RKO (cell line): ENCODE data around the gene RNF224.

ENCODE experiments used
- DNase-seq: peaks from one replicate; pipeline ENCODE4 v3.0.0-alpha.2; 2016; ENCODE audit warnings: low spot score

The RNF224 gene

DNA sequence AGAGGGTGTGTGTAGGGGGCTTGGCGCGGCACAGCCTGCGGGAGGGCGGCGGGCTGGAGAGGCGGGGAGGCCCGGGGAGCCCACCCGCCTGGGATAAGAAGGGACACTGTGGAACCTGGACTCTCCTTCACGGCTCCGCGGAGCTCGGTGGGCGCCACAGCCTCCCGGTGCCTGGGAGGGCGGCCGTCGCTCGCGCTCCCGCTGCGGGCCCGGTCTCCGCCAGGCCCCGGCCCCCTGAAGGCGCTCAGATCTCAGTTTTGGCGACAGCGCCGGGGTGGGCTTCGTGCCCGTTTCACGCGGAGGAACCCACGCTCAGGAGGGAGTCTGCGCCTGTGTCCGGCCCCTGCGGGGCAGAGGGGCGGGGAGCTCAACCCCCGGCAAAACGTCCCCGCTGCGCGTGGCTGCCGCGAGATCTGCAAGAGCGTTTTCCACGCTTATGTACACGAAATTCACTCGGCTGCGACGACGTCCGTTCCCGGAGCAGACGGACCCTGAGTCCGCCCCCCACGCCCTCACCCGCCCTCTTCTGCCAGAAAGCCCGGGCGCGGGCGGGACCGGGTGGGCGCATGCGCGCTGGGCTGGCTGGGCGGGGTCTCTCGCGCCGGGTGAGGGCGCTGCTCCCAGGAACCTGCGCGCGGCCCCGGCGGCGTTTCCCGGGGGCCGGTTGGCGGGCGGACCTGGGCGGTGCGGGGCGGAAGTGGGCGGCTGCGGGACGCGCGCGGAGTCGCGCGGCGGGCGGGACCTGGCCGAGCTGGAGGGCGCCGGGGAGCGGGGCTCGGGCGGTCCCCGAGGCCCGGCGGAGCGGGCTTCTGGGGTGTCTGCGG is 27.5 kb downstream of the RNF224 start, which contains the start of gene NELFB:
NELFB (plus strand) TSS at position 704 of the 824 bp plus-strand sequence.
- DNase-seq: peak; percentile 92

DNA sequence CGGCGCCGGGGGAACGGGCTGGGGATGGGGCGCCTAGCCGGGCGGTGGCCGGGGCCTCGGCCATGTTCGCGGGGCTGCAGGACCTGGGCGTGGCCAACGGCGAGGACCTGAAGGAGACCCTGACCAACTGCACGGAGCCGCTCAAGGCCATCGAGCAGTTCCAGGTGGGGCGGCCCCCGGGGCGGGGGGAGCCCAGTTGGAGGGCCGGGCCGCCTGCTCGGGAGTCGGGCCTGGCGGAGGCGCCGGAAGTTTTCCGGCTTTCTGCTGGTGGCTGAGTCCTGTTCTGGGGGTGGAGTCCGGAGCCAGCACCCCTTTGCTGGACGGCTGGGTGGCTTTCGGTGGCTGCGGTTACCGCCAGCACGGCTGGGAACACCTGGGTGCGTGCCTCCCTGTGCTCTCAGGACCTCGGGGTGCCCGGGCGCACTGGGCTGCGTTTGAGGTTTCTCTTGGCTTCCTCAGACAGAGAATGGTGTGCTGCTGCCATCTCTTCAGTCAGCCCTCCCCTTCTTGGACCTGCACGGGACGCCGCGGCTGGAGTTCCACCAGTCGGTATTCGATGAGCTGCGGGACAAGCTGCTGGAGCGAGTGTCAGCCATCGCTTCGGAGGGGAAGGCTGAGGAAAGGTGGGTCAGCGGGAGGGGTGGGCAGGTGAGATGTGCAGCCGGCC is 28.3 kb downstream of the RNF224 start:
- DNase-seq: peak; percentile 76

DNA sequence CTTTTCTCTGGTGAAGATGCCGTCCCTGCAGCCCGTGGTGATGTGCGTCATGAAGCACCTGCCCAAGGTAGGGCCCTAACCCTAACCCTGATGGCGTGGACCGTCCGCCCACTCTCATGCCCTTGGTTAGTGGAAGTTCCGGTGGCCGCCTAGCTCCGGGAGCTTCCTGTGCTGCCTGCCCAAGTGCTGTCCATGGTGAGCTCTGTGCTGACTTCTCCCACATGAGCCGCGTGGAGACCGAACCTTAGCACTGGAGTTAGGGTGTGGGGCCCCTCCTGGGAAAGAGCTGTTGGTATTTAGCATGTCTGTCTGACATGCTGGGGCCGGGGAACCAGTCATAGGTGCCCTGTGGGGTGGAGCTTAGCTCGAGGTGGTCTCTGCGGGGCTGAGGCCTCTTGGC is 29.1 kb downstream of the RNF224 start:
- no peak for DNase-seq

DNA sequence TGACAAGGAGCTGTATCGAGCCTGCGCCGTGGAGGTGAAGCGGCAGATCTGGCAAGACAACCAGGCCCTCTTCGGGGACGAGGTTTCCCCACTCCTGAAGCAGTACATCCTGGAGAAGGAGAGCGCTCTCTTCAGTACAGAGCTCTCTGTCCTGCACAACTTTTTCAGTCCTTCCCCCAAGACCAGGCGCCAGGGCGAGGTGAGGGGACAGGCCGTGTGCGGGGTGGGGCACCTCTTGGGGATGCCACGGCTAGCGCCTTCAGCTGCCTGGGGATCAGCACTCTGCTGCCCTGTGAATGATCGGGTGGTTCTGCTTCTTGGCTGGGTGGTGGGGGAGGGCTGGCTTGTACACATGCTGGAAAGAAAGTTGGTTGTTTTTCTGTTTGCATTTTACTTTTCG is 29.6 kb downstream of the RNF224 start:
- no peak for DNase-seq

DNA sequence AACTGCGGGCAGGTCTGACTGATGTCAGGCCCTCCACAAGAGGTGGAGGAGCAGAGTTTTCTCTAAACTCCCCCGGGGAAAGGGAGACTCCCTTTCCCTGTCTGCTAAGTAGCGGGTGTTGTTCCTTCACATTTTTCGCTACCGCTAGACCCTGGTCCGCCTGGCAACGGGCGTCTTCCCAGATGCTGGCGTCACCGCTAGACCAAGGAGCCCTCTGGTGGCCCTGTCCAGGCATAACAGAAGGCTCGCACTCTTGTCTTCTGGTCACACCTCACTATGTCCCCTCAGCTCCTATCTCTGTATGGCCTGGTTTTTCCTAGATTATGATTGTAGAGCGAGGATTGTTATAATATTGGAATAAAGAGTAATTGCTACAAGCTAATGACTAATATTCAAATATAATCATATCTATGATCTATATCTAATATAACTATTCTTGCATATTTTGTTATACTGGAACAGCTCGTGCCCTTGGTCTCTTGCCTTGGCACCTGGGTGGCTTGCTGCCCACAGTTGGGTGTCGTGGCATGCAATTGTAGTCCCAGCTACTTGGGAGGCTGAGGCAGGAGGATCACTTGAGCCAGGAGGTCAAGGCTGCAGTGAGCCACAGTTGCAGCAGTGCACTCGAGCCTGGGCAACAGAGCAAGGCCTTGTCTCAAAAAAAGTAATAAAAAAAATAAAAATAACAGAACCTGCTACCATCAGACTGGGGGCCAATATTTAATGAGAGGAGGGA is 35.0 kb downstream of the RNF224 start:
- peak; percentile 67 for DNase-seq

DNA sequence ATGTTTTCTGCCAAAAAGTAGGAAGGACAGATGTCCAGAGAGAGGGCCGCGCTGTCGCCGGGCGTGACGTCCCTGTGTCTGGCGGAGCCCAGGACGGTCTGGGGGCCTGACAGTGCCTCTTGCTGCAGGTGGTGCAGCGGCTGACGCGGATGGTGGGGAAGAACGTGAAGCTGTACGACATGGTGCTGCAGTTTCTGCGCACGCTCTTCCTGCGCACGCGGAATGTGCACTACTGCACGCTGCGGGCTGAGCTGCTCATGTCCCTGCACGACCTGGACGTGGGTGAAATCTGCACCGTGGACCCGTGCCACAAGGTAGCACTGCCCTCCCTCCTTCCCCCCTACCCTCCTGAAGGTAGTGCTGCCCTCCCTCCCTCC is 35.6 kb downstream of the RNF224 start:
- DNase-seq: no peak

DNA sequence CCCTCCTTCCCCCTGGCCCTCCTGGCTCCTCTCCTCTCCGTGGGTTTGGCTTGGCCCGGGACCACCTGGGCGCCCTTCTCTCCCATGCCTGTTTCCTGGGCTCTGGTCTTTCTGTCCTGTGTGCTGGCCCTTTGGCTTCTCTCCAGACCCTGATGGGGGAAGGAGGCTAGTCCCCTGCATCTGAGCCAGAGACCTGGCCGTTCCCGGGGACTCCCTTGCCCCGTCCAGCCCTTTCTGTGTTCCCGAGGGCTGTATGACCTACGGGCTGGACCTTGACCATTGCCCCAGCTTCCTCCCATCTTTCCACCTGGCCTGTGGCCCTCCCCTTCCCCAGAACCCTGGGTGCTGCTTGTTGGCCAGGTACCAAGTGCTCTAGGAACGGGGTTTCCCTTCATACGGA is 36.2 kb downstream of the RNF224 start:
- no peak for DNase-seq

DNA sequence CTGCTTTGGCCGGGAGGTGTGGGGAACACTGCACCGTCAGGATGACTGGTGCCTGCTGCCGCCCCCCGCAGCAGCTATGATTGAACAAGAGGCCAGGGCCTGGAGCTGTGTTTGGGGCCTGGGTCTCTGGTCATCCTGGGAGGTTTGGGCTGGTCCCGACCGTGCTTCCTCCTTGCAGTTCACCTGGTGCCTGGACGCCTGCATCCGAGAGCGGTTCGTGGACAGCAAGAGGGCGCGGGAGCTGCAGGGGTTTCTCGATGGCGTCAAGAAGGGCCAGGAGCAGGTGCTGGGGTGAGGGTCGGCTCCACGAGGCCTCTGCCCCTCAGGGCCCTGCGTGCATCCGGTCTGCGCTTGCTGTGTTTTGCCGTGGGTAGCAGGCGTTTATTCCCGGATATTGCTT is 36.8 kb downstream of the RNF224 start:
- no peak for DNase-seq

DNA sequence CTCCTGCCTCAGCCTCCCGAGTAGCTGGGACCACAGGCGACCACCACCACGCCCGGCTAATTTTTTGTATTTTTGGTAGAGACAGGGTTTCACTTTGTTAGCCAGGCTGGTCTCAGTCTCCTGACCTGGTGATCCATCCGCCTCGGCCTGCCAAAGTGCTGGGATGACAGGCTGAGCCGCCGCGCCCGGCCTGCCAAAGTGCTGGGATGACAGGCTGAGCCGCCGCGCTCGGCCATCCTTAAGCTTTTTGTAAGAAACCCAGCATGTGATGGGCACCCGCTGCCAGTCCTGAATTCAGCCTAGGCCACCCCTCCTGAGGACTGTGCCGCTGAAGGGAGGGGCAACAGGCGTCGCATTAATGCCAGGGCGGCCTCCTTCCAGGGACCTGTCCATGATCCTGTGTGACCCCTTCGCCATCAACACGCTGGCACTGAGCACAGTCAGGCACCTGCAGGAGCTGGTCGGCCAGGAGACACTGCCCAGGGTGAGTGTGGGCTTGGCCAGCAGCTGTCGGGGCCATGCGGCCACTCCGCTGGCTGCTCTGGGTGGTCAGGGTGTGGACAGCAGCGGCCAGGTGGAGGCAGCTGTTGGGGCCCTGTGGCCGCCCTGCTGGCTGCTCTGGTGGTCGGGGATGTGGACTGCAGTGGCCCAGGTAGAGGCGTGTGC is 38.3 kb downstream of the RNF224 start:
- no peak for DNase-seq

DNA sequence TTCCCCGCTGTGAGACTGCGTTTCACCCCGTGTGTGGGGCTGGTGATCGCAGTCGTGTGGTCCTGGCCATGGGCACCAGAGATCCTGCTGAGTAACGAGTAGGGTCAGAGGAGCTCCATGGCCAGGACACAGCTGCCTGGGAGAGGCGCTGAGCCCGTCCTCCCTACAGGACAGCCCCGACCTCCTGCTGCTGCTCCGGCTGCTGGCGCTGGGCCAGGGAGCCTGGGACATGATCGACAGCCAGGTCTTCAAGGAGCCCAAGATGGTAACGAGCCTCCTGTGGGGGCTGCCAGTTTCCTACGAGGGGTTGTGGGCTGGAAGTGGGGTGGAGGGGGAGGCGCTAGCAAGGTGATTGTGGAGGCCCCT is 38.8 kb downstream of the RNF224 start:
- DNase-seq: no peak

DNA sequence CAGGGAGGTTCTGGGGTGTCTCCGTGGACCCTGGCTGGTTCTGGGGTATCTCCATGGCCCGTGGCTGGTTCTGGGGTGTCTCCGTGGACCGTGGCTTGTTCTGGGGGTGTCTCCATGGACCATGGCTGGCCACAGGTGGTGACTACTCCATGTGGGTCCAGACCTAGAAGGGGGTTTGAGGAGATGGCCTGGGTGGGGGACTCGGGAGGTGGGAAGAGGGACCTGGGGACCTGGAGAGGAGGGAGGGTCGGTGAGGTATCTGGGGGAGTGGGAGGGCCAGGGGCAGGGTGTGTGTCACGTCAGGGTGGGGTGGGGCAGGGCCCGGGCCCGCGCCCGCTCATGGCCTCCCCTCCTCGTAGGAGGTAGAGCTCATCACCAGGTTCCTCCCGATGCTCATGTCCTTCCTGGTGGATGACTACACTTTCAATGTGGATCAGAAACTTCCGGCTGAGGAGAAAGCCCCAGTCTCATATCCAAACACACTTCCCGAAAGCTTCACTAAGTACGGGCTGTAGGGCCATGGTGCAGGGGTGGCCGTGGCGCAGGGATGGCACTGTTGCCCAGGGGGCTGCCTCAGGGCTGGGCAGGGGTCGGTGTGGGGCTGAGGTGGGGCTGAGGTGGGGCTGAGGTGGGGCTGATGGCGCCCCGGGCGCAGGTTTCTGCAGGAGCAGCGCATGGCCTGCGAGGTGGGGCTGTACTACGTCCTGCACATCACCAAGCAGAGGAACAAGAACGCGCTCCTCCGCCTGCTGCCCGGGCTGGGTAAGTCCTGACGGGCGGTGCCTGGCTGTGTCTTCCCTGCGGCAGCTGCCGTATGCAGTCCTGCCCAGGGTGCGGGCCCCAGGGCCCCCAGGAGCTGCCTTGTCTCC is 39.5 kb downstream of the RNF224 start:
- DNase-seq: no peak

DNA sequence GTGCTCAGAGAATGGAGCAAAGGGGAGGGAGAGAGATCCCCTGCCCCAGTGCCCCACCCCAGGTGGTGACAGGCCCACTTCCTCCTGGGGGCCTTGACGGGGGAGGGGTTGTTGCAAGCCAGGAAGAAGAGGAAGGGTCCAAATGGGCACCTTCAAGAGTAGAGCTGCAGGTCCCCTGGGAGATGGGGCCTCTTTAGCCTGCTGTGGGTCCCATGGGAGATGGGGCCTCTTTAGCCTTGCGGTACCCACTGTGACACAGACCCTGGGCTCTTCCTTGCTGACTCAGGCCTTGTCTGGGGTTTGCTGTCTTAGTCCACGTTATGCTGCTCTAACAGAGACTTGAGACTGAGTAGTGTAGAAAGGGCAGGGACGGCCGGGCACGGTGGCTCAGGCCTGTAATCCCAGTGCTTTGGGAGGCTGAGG is 40.6 kb downstream of the RNF224 start:
- no peak for DNase-seq

DNA sequence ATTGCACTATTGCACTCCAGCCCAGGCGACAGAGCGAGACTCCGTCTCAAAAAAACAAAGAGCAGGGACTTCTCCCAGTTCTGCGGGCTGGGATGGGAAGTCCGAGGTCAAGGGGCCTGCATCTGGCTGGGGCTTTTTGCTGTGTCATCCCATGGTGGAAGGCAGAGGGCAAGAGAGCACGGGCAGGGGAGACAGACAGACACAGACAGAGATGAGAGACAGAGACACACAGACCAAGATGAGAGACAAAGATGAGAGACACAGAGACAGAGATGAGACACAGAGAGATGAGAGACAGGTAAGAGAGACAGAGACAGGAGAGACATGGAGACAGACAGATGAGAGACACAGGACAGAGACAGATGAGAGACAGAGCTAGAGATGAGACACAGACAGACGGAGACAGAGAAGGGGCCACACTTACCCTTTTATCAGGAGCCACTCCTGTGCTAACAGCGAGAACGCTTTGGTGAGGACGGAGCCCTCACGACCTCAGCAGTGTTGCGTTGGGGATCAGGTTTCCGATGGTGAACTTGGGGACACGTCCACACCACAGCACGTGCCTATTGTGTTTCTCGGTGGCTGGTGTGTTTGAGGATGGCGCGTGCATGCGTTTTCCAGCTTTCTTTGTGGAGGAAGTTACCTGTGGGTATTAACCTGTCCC is 41.4 kb downstream of the RNF224 start:
- no peak for DNase-seq

DNA sequence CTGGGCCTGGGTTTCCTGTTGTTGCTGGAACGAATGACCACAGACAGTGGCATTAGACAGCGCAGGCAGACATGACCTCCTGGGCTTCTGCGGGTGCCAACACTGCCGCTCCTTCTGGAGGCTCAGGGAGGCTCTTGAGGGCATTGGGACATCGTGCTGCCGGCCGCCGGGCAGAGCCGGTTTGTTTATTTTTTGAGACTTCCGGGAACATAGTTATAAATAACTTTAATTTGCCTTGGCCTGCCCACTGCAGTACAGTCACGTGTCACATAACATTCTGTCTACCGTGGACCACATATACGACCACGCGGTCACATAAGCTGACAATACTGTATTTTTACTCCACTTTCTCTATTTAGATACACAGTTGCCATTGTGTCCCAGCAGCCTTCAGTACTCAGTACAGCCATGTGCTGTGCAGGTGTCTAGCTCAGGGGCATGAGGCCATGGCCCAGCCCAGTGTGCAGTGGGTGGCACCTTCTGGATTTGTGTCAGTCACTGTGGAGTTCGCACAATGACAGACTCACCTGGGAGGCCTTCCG is 42.0 kb downstream of the RNF224 start:
- no peak for DNase-seq

DNA sequence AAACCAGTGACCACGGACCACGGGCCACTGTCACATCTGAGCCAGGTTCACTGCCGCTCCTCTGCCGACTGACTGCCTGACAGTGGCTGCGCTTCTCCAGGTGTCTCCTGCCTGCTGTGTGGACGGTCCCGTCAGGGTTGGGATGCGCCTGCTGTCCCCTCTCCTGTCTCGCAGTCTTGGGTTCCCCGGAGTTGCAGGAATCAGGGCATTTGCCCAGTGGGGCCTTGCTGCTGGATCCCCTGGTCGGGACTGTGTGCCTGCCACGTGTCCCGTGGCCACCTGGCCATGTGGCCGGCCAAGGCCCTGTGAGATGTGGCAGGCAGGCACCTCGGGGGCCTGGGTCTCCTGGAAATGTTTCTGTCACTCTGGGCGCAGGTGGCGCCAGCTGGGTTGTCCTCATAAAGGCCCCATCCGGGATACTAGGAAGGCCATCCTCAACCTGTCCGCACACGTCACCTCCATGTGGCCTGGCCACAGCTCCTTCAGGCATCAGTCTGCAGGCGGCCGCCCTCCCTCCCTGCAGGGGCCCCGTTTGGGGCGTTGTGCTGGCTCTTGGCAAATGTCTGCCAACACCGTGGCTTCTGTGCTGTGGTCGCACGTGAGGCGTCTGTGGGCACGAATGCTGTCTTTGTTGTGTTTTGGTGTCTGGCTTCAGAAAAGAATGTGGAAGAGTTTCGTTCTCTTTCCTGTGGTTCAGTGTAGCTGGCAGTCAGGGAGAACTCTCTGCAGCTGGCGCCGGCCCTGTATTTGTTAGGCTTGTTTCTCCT is 43.8 kb downstream of the RNF224 start:
- no peak for DNase-seq

DNA sequence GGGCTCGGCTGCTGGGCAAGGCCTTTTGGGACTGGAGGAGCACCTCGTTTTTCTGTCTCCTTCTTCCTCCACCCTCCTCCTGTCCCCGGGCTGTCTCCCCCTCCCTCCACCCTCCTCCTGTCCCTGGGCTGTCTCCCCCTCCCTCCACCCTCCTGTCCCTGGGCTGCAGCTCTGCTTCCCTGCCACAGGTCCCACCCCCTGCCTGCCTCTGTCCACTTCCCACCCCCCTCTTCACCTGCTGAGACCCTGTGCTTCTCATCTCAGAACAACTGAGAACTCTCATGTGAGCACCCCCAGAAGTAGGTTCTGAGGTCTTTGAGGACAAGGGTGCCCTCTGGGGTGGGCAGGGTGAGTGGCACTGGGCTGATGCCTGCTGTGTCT is 44.4 kb downstream of the RNF224 start:
- DNase-seq: no peak

DNA sequence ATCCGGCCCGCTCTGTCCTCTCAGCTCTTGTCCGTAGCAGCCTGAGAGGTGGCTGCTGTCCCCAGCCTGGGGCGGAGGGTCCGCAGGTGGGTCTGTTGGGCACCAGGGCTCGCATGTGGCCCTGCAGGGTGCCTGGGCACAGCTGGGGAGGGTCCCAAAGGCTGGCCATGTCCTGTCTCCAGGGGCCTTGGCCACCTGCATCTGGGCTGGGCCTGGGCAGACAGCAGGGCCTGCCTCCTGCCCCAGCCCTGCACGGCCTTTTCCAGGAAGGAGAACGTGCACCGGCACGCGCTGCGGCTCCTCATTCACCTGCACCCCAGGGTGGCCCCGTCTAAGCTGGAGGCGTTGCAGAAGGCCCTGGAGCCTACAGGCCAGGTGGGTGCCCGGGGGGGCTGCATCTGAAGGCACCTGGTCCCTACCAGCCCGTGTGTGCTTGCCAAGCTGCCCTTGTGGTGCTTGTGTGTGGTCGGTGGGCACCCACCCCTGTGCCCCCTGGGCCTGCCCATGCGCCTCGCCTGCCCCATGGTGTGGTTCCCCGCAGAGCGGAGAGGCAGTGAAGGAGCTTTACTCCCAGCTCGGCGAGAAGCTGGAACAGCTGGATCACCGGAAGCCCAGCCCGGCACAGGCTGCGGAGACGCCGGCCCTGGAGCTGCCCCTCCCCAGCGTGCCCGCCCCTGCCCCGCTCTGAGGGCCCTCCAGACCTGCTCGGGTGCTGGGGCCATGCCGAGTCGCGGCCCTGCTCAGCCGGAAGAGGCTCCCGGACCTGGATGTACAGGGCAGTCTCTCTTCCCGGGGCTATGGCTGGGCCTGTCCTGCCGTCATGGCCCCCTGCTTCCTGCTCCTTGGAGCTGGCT is 45.2 kb downstream of the RNF224 start:
- DNase-seq: no peak

DNA sequence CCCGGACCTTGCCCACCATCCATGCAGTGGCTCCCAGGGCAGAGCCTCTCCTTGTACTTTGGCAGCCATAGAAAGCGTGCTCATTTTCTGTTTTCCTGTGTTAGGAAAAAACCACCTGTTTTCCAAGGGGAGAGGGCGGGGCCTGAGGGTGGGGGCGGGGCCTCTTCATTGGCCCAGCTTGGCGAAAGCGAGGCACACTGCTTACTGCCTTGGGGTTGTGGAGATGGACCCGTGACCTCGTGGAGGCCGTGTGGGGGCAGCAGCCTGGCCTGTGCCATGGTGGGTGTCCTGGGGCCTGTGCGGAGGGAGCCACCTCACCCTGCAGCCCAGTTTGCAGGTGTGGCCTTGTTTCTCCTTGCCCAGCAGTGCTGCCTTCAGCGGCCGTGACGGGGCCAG is 45.8 kb downstream of the RNF224 start:
- no peak for DNase-seq
